Measurements from ENCODE around the gene SPRR1A. TPM values are rescaled to one million over a fixed set of nuclear protein-coding genes. Genes with fewer than 3 reads are reported as not detected.

SPRR1A gene
- total RNA-seq, 1 donor from 2014 or later: not detected

DNA sequence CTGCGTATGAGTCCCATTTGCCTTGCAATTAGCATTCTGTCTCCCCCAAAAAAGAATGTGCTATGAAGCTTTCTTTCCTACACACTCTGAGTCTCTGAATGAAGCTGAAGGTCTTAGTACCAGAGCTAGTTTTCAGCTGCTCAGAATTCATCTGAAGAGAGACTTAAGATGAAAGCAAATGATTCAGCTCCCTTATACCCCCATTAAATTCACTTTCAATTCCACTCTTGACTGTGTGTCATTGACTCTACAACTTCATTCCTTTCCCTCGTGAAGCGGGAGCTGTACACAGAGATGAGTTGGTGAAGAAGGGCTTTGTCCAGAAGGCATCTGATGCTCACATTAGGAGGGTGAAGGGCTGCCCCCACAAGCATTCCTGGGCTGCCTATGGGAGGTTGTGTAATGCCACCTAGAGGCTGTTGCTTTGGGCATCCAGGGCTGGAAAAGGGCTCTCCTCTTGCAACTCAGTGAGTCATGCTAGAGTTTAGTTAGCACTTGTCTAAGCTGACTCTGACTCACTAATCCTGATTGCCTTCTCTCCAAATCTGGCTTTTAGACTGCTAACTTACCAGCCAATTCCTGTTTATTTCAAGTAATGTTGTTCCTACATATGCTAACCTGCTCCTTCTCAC, 48.9 kb downstream of the SPRR1A start:
- Histone ChIP-seq H3K4me3 (ENCODE audit: low read depth, low read length) (peak overlapping the region; percentile 39), H3K27me3 (ENCODE audit: control insufficient read depth, insufficient read depth, low read length) (no peaks in the 10 kb centered on the region), H3K36me3 (ENCODE audit: control insufficient read depth, insufficient read depth, low read length) (no peaks in the 10 kb centered on the region)
- DNase-seq (ENCODE audit: low read depth) (peak; percentile 99), FAIRE-seq (peak; percentile 96)
- peak; percentile 69 for TF ChIP-seq CTCF (IDR thresholded peaks at IDR 0.05; ENCODE audit: insufficient read depth, low read length, severe bottlenecking)

GRCh38 chr1:153035211-153035610, 51.3 kb downstream of the SPRR1A start:
- TF ChIP-seq CTCF (IDR thresholded peaks at IDR 0.05; ENCODE audit: insufficient read depth, low read length, severe bottlenecking): no peak
- no peaks in the 10 kb centered on the region for H3K27me3 ChIP-seq (ENCODE audit: control insufficient read depth, insufficient read depth, low read length)
- H3K36me3 ChIP-seq (ENCODE audit: control insufficient read depth, insufficient read depth, low read length): no peaks in the 10 kb centered on the region
- H3K4me3 ChIP-seq (ENCODE audit: low read depth, low read length): no peak overlapping the region
- FAIRE-seq (no peak), DNase-seq (ENCODE audit: low read depth) (peak; percentile 69)

Other genes with a start within 250 kb of the SPRR1A start
- gene KPRP, start 226.1 kb upstream of the SPRR1A start, total RNA-seq: not detected in 2 replicates
- gene LCE1F, start 208.9 kb upstream of the SPRR1A start, total RNA-seq: not detected in 2 replicates
- gene LCE1E, start 197.8 kb upstream of the SPRR1A start, total RNA-seq: not detected in 2 replicates
- not detected in 2 replicates for gene LCE1D, start 187.4 kb upstream of the SPRR1A start, total RNA-seq
- gene LCE1C, start 177.4 kb upstream of the SPRR1A start, total RNA-seq: 0.26 TPM in 1 of 2 replicates, not detected in the other
- not detected in 2 replicates for gene LCE1B, start 172.1 kb upstream of the SPRR1A start, total RNA-seq
- gene LCE1A, start 156.6 kb upstream of the SPRR1A start, total RNA-seq: not detected in 2 replicates
- gene LCE6A, start 141.2 kb upstream of the SPRR1A start, total RNA-seq: not detected in 2 replicates
- not detected in 2 replicates for gene LCE7A, start 124.1 kb upstream of the SPRR1A start, total RNA-seq
- gene SMCP, start 105.8 kb upstream of the SPRR1A start, total RNA-seq: not detected in 2 replicates
- 1.6 and 14.6 TPM in 2 replicates for gene IVL, start 75.5 kb upstream of the SPRR1A start, total RNA-seq
- gene SPRR5, start 36.9 kb upstream of the SPRR1A start, total RNA-seq: not detected in 2 replicates
- gene SPRR4, start 13.4 kb upstream of the SPRR1A start, total RNA-seq: not detected in 2 replicates
- 136 and 342 TPM in 2 replicates for gene SPRR3, start 17.7 kb downstream of the SPRR1A start, total RNA-seq
- gene SPRR1B, start 47.1 kb downstream of the SPRR1A start, total RNA-seq: 11.8 and 91.5 TPM in 2 replicates
- 2.4 and 15.6 TPM in 2 replicates for gene SPRR2D, start 57.0 kb downstream of the SPRR1A start, total RNA-seq
- gene SPRR2A, start 73.4 kb downstream of the SPRR1A start, total RNA-seq: 1.3 and 3.8 TPM in 2 replicates
- gene SPRR2B, start 87.5 kb downstream of the SPRR1A start, total RNA-seq: not detected in 2 replicates
- 0.26 and 3.7 TPM in 2 replicates for gene SPRR2E, start 110.4 kb downstream of the SPRR1A start, total RNA-seq
- gene SPRR2F, start 129.4 kb downstream of the SPRR1A start, total RNA-seq: not detected in 2 replicates
- not detected in 2 replicates for gene SPRR2G, start 166.8 kb downstream of the SPRR1A start, total RNA-seq
- not detected in 2 replicates for gene LELP1, start 219.3 kb downstream of the SPRR1A start, total RNA-seq
- not detected in 2 replicates for gene PRR9, start 233.5 kb downstream of the SPRR1A start, total RNA-seq